Spleen (tissue), 11 donors: ENCODE measurements around the gene TTC12. TPM values are rescaled to one million over a fixed set of nuclear protein-coding genes. Genes with fewer than 3 reads are reported as not detected.

Experiments
- DNase-seq: peaks from one replicate; pipeline ENCODE4 v3.0.0-alpha.2; 2020
- H3K27ac ChIP-seq, 8 donors: fragments of 200-600 bp; sonication (generic) in 7 of 8; 1 replicate in 4 of 8; 2 replicates in 4 of 8; pipeline versions ENCODE4 v1.5.0 to v1.8.0; 2016 to 2021; ENCODE audit warnings: inconsistent platforms in 4 of 8, mild to moderate bottlenecking in 4 of 8, moderate library complexity in 1 of 8
- H3K27me3 ChIP-seq, 7 donors: fragments of 200-600 bp; sonication (generic) in 6 of 7; replicated peaks in 1 of 7; 1 replicate in 4 of 7; 2 replicates in 3 of 7; pipeline versions ENCODE4 v1.5.0 to v1.8.0; 2016 to 2021; ENCODE audit warnings: inconsistent platforms in 3 of 7, mild to moderate bottlenecking in 1 of 7
- H3K36me3 ChIP-seq, 6 donors: fragments of 200-600 bp; sonication (generic) in 5 of 6; 1 replicate in 4 of 6; 2 replicates in 2 of 6; pipeline versions ENCODE4 v1.5.0 to v1.8.0; 2016 to 2021; ENCODE audit warnings: inconsistent platforms in 2 of 6
- H3K4me1 ChIP-seq, 6 donors: fragments of 200-600 bp; sonication (generic) in 5 of 6; 1 replicate in 3 of 6; 2 replicates in 3 of 6; pipeline versions ENCODE4 v1.5.0 to v1.8.0; 2016 to 2021; ENCODE audit warnings: inconsistent platforms in 3 of 6
- H3K4me3 ChIP-seq, 8 donors: fragments of 200-600 bp; sonication (generic) in 7 of 8; 1 replicate in 4 of 8; 2 replicates in 4 of 8; pipeline versions ENCODE4 v1.5.0 to v1.8.0; 2016 to 2021; ENCODE audit warnings: inconsistent platforms in 4 of 8, mild to moderate bottlenecking in 4 of 8, moderate library complexity in 2 of 8
- H3K9me3 ChIP-seq, 8 donors: fragments of 200-600 bp; sonication (generic) in 7 of 8; 1 replicate in 4 of 8; 2 replicates in 4 of 8; pipeline versions ENCODE4 v1.5.0 to v1.8.0; 2016 to 2021; ENCODE audit warnings: inconsistent platforms in 4 of 8
- POLR2A ChIP-seq, 3 donors: fragments of 450-650 bp; IDR thresholded peaks; one replicate each; pipeline ENCODE4 v1.5.1; 2017; ENCODE audit warnings: antibody characterized with exemption in 3 of 3, mild to moderate bottlenecking in 1 of 3
- POLR2AphosphoS5 ChIP-seq, 3 donors: sonication (generic); formaldehyde crosslinking; IDR thresholded peaks; one replicate each; pipeline ENCODE4 v1.5.1; 2017; ENCODE audit warnings: antibody characterized with exemption in 3 of 3
- WGBS, 5 donors: extraction: QIAGEN DNeasy Blood & Tissue Kit in 3 of 5; methylation state at CpG; one replicate each; pipeline versions ENCODE4 v1.1.5 to v1.1.7; 2013 to 2018; 5-methylcytosine and 5-hydroxymethylcytosine counted together
- intact Hi-C: fragments of 100-400 bp; cut with DNase I; formaldehyde crosslinking; loops from one replicate; pipeline ENCODE4 v1.15.0; 2023; ENCODE audit warnings: low total_unique reads
- polyA plus RNA-seq, 3 donors: library from polyadenylated mRNA; stranded (reverse); fragments of 200-250 nt; gene quantifications; one replicate each; pipeline ENCODE4 v1.2.1, GENCODE V29; 2013
- total RNA-seq, 7 donors: library from RNA; depleted of rRNA in 3 of 7; stranded (reverse); fragments of >200 nt in 3 of 7; fragmentation: NEBNext Ultra II Directional in 4 of 7; extraction: Animal tissue kit (Norgen Biotek cat#: 25700) in 4 of 7; gene quantifications; one replicate each; pipeline versions ENCODE4 v1.1.0 to v1.2.1, GENCODE V29; 2016 to 2021
- TF ChIP-seq, protein P1 (sequence below), 11 experiments: fragments of 200-600 bp in 7 of 11; fragments of 450-650 bp in 4 of 11; sonication (generic) in 4 of 11; IDR thresholded peaks in 8 of 11; conservative IDR thresholded peaks in 3 of 11; 1 replicate in 7 of 11; 2 replicates in 4 of 11; pipeline versions ENCODE4 v1.4.0 to v1.8.0; 2016 to 2021; ENCODE audit warnings: antibody characterized with exemption in 11 of 11, inconsistent platforms in 4 of 11, mild to moderate bottlenecking in 1 of 11
- donor health status: healthy with polysubstance abuse.
- donor health status: DM: no; HTN: no; CAD: no; lungs with moderate emphysema.
- donor health status: DM: no; HTN: no; CAD: no.
- donor health status: Bipolar disorder and iron deficiency.
- donor health status: healthy.
- donor health status: DM: no; HTN: no; CAD: no.
- donor health status: DM: yes; HTN: yes; CAD: no.

Gene TTC12
- total and polyA plus RNA-seq, 10 donors, result 4.2 to 29.8 (median 14.4) TPM

DNA sequence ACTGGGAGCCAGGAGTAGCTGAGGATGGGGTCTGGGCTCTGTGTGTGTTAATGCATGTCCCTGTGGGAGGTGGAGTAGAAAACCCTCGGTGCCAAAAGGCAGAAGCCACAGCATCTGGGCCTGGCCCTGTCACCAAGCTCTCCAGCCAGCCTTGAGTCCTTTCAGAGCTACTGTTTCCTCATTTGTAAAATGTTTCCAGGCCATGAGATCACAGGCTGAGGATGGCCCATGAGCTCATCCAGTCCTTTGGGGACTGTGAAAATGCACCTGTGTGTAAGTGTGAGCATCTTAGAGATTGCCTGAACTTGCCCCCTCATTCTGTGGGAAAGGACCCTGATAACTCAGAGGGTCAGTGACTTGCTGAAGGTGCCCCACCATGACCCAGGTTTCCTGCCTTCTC lies 82.3 kb downstream of the TTC12 start:
- no peak for TF ChIP-seq POLR2AphosphoS5 (IDR thresholded peaks at IDR 0.05)
- TF ChIP-seq, protein P1, sequence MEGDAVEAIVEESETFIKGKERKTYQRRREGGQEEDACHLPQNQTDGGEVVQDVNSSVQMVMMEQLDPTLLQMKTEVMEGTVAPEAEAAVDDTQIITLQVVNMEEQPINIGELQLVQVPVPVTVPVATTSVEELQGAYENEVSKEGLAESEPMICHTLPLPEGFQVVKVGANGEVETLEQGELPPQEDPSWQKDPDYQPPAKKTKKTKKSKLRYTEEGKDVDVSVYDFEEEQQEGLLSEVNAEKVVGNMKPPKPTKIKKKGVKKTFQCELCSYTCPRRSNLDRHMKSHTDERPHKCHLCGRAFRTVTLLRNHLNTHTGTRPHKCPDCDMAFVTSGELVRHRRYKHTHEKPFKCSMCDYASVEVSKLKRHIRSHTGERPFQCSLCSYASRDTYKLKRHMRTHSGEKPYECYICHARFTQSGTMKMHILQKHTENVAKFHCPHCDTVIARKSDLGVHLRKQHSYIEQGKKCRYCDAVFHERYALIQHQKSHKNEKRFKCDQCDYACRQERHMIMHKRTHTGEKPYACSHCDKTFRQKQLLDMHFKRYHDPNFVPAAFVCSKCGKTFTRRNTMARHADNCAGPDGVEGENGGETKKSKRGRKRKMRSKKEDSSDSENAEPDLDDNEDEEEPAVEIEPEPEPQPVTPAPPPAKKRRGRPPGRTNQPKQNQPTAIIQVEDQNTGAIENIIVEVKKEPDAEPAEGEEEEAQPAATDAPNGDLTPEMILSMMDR (IDR thresholded peaks at IDR 0.05 in 8 of 11, conservative IDR thresholded peaks at IDR 0.05 in 3 of 11), result no peak
- TF ChIP-seq POLR2A (IDR thresholded peaks at IDR 0.05), result no peak

DNA sequence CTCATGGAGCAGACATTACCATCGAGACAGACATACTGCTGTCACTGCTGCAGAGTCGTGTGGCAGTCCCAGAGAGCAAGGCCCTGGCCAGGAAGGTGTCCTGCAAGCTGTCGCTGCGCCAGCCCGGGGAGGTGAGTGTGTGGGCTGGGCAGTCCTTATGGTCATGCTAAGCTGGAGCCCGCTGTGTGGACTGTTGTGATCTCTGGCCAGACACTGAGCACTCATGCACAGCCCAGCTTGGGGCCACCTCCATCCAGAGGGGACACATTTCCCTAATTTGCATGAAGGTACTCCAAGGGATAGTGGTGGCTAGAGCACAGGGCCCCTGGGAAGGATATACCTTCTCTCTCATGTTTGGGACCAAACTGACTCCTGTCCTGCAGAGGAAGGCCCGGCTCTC lies 82.8 kb downstream of the TTC12 start:
- TF ChIP-seq, protein P1 (IDR thresholded peaks at IDR 0.05 in 8 of 11, conservative IDR thresholded peaks at IDR 0.05 in 3 of 11), result no peak
- TF ChIP-seq POLR2AphosphoS5 (IDR thresholded peaks at IDR 0.05) (no peak), POLR2A (IDR thresholded peaks at IDR 0.05) (no peak)
- Histone ChIP-seq H3K36me3 (no peaks in the 10 kb centered on the region), H3K27ac (no peak overlapping the region), H3K27me3 (no peaks in the 10 kb centered on the region), H3K4me3 (no peak overlapping the region), H3K9me3 (no peaks in the 10 kb centered on the region), H3K4me1 (peaks cover 0 to 13% (median 0%) of the 10 kb centered on the region in 6 donors)
- intact Hi-C loops, result no loop called here
- DNase-seq, result peak; percentile 67
- 66 to 82% (median 79%) methylated on average over 6 to 7 of the region's 7 CpGs for WGBS, 5 donors

More for the DNA sequence above, 82.3 kb downstream of the TTC12 start:
- H3K4me1 ChIP-seq, result peaks cover 0 to 13% (median 0%) of the 10 kb centered on the region in 6 donors
- no peaks in the 10 kb centered on the region for H3K9me3 ChIP-seq
- no peaks in the 10 kb centered on the region for H3K36me3 ChIP-seq
- H3K27ac ChIP-seq, result no peak overlapping the region
- DNase-seq, result peak; percentile 29
- H3K27me3 ChIP-seq, result no peaks in the 10 kb centered on the region
- H3K4me3 ChIP-seq, result no peak overlapping the region
- intact Hi-C loops, result no loop called here
- 55 to 76% (median 57%) methylated on average over 1 of the region's 1 CpG for WGBS, 5 donors

DNA sequence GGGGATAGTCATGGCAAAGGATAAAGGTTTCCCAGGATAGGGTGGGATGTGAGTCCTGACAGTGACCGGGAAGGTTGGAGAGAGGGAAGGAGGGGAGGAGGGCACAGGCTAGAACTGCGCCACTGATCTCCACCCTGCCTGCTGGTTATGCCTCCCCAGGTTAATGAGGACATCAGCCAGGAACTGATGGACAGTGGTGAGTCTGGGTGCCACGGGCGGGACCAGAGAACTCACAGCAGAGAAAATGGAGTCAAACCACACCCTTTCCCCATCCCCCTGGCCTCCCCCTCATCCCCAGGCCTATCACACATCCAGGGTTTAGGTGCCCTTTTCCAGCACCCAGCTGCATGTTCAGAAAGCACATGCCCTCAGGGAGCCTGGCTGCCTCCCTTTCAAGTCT lies 83.4 kb downstream of the TTC12 start:
- Histone ChIP-seq H3K27me3 (no peaks in the 10 kb centered on the region), H3K4me3 (no peak overlapping the region), H3K9me3 (no peaks in the 10 kb centered on the region), H3K36me3 (no peaks in the 10 kb centered on the region), H3K27ac (no peak overlapping the region), H3K4me1 (peaks cover 0 to 13% (median 0%) of the 10 kb centered on the region in 6 donors)
- TF ChIP-seq POLR2AphosphoS5 (IDR thresholded peaks at IDR 0.05), result no peak
- TF ChIP-seq, protein P1 (IDR thresholded peaks at IDR 0.05 in 8 of 11, conservative IDR thresholded peaks at IDR 0.05 in 3 of 11), result no peak
- TF ChIP-seq POLR2A (IDR thresholded peaks at IDR 0.05), result no peak
- no peak for DNase-seq
- intact Hi-C loops, result no loop called here
- WGBS, 5 donors, result 67 to 100% (median 79%) methylated on average over 2 to 4 of the region's 4 CpGs

DNA sequence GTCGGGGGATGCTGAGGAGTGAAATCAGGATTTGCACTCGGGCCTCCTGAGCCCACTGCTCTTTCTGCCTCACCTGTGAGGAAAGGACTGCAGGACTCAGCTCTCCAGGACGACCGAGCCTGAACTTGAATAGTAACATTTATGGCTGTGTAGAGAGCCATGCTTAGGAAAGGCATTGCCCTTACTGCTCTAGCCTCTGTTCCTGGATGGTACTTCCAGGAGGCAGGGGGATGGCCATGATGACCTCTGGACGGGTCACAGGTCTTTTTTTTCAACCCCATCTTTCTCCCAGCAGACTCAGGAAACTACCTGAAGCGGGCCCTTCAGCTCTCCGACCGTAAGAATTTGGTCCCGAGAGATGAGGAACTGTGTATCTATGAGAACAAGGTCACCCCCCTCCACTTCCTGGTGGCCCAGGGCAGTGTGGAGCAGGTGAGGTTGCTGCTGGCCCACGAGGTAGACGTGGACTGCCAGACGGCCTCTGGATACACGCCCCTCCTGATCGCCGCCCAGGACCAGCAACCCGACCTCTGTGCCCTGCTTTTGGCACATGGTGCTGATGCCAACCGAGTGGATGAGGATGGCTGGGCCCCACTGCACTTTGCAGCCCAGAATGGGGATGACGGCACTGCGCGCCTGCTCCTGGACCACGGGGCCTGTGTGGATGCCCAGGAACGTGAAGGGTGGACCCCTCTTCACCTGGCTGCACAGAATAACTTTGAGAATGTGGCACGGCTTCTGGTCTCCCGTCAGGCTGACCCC lies 84.5 kb downstream of the TTC12 start:
- intact Hi-C loops, result no loop called here
- peak; percentile 68 for DNase-seq
- no peak overlapping the region for H3K27ac ChIP-seq
- no peaks in the 10 kb centered on the region for H3K9me3 ChIP-seq
- TF ChIP-seq, protein P1 (IDR thresholded peaks at IDR 0.05 in 8 of 11, conservative IDR thresholded peaks at IDR 0.05 in 3 of 11), result no peak
- TF ChIP-seq POLR2AphosphoS5 (IDR thresholded peaks at IDR 0.05), result no peak
- no peak for TF ChIP-seq POLR2A (IDR thresholded peaks at IDR 0.05)
- no peaks in the 10 kb centered on the region for H3K27me3 ChIP-seq
- no peaks in the 10 kb centered on the region for H3K36me3 ChIP-seq
- H3K4me3 ChIP-seq, result no peak overlapping the region
- whole genome bisulfite sequencing, 5 donors, result 82 to 88% (median 82%) methylated on average over 19 to 24 of the region's 24 CpGs
- peaks cover 0 to 13% (median 0%) of the 10 kb centered on the region in 6 donors for H3K4me1 ChIP-seq
